Measurements from ENCODE around the gene UMODL1.

DNA sequence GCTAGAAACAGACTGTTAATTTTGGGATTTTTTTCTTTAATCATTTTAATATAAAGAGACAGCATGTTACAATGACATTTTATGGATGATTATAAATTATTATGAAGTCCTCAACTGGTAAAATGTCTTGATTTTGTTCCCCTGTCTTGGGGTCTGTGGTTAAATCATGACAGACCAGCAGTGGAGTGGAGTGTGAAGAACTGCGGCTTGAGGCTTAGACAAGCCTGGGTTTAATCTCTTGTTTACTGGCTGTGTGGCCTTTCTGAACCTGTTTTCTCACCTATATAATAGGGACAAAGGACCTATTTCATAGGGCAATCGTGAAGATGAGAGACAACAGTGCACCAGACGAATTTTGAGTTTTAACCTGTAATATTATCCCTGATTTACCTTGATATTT lies 1.8 kb upstream of the UMODL1 start:
- TF ChIP-seq, protein P1, sequence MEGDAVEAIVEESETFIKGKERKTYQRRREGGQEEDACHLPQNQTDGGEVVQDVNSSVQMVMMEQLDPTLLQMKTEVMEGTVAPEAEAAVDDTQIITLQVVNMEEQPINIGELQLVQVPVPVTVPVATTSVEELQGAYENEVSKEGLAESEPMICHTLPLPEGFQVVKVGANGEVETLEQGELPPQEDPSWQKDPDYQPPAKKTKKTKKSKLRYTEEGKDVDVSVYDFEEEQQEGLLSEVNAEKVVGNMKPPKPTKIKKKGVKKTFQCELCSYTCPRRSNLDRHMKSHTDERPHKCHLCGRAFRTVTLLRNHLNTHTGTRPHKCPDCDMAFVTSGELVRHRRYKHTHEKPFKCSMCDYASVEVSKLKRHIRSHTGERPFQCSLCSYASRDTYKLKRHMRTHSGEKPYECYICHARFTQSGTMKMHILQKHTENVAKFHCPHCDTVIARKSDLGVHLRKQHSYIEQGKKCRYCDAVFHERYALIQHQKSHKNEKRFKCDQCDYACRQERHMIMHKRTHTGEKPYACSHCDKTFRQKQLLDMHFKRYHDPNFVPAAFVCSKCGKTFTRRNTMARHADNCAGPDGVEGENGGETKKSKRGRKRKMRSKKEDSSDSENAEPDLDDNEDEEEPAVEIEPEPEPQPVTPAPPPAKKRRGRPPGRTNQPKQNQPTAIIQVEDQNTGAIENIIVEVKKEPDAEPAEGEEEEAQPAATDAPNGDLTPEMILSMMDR (conservative IDR thresholded peaks at IDR 0.05), result no peak
- no peak for TF ChIP-seq EZH2 (IDR thresholded peaks at IDR 0.05; ENCODE audit: low read depth)
